Nephron progenitor cell (in vitro differentiated cells): Measurements from ENCODE around the gene INTS15.

Experiments
- DNase-seq: peaks from one replicate; pipeline ENCODE4 v3.0.0; 2021
- H3K27ac Mint-ChIP-seq: 2 replicates; pipeline ENCODE4 v1.8.0; 2021; ENCODE audit warnings: mild to moderate bottlenecking, moderate library complexity, mixed read lengths
- H3K27me3 Mint-ChIP-seq: 2 replicates; pipeline ENCODE4 v1.8.0; 2021; ENCODE audit warnings: mild to moderate bottlenecking, low read depth, mixed read lengths; ENCODE audit not compliant: poor library complexity
- H3K36me3 Mint-ChIP-seq: 2 replicates; pipeline ENCODE4 v1.8.0; 2021; ENCODE audit warnings: low read depth, mixed read lengths
- H3K4me1 Mint-ChIP-seq: 2 replicates; pipeline ENCODE4 v1.8.0; 2021; ENCODE audit warnings: mixed read lengths
- H3K4me3 Mint-ChIP-seq: 2 replicates; pipeline ENCODE4 v1.8.0; 2021; ENCODE audit warnings: mild to moderate bottlenecking, moderate library complexity, mixed read lengths
- H3K9me3 Mint-ChIP-seq: 2 replicates; pipeline ENCODE4 v1.8.0; 2021; ENCODE audit warnings: mild to moderate bottlenecking, moderate library complexity, mixed read lengths
- CTCF ChIP-seq: fragments of 200-600 bp; sonication (generic); IDR thresholded peaks from 2 replicates; pipeline ENCODE4 v1.5.0; 2021; ENCODE audit warnings: antibody characterized with exemption

Gene INTS15

GRCh38 chr7:6618621-6619020 is 28.8 kb downstream of the INTS15 start:
- TF ChIP-seq CTCF = no peak
- no peak overlapping the region for H3K4me3 Mint-ChIP-seq
- H3K27ac Mint-ChIP-seq = no peak overlapping the region
- no peak for DNase-seq
- no peaks in the 10 kb centered on the region for H3K9me3 Mint-ChIP-seq
- peaks cover 11% of the 10 kb centered on the region for H3K4me1 Mint-ChIP-seq
- no peaks in the 10 kb centered on the region for H3K27me3 Mint-ChIP-seq
- peaks cover 30% of the 10 kb centered on the region for H3K36me3 Mint-ChIP-seq

GRCh38 chr7:6619961-6620360 is 30.1 kb downstream of the INTS15 start:
- no peak overlapping the region for H3K27ac Mint-ChIP-seq
- DNase-seq = no peak
- peaks cover 5% of the 10 kb centered on the region for H3K4me1 Mint-ChIP-seq
- H3K27me3 Mint-ChIP-seq = no peaks in the 10 kb centered on the region
- no peak for TF ChIP-seq CTCF
- peaks cover 30% of the 10 kb centered on the region for H3K36me3 Mint-ChIP-seq
- no peaks in the 10 kb centered on the region for H3K9me3 Mint-ChIP-seq
- no peak overlapping the region for H3K4me3 Mint-ChIP-seq

- Mint-ChIP-seq H3K27me3 (no peaks in the 10 kb centered on the region), H3K4me1 (peaks cover 5% of the 10 kb centered on the region), H3K9me3 (no peaks in the 10 kb centered on the region), H3K4me3 (no peak overlapping the region), H3K36me3 (peaks cover 30% of the 10 kb centered on the region), H3K27ac (no peak overlapping the region)
- no peak for DNase-seq
- TF ChIP-seq CTCF = no peak
Measured at GRCh38 chr7:6621195-6622133, 31.6 kb downstream of the INTS15 start.

- Mint-ChIP-seq H3K27me3 (no peaks in the 10 kb centered on the region), H3K36me3 (peaks cover 30% of the 10 kb centered on the region), H3K4me3 (no peak overlapping the region), H3K4me1 (peaks cover 5% of the 10 kb centered on the region), H3K27ac (no peak overlapping the region), H3K9me3 (no peaks in the 10 kb centered on the region)
- TF ChIP-seq CTCF = no peak
- no peak for DNase-seq
Measured at GRCh38 chr7:6622134-6622710, 32.4 kb downstream of the INTS15 start.

- Mint-ChIP-seq H3K9me3 (no peaks in the 10 kb centered on the region), H3K27me3 (no peaks in the 10 kb centered on the region), H3K36me3 (peaks cover 16% of the 10 kb centered on the region), H3K4me3 (no peak overlapping the region), H3K4me1 (peaks cover 6% of the 10 kb centered on the region), H3K27ac (no peak overlapping the region)
- no peak for DNase-seq
- no peak for TF ChIP-seq CTCF
Measured at GRCh38 chr7:6623589-6624245, 33.9 kb downstream of the INTS15 start.
